Measurements from ENCODE around the gene FUCA1. TPM values are rescaled to one million over a fixed set of nuclear protein-coding genes. Genes with fewer than 3 reads are reported as not detected.

Gene FUCA1
- total RNA-seq, 4 donors from 2014 or later = 31.7 to 49.5 (median 45.7) TPM

DNA sequence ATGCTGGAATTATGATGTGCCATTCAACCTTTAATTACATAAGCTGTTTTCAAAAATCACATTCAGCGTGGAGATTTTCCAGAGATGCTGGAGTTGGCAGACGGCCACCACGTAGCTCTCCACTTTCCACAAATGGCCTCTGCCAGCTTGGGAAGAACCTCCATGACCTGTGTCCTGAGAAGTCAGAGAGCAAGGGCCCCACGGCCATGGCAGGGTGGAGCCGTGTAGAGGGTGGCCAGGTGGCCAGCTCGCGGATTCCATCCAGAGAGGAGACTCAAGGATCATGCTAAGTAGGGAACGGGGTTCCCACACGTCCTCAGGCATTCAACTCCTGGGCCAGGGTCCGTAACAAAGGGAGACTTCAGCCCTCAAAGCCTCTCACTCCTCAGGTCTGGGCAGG is 66.2 kb downstream of the FUCA1 start:
- TF ChIP-seq, protein P1, sequence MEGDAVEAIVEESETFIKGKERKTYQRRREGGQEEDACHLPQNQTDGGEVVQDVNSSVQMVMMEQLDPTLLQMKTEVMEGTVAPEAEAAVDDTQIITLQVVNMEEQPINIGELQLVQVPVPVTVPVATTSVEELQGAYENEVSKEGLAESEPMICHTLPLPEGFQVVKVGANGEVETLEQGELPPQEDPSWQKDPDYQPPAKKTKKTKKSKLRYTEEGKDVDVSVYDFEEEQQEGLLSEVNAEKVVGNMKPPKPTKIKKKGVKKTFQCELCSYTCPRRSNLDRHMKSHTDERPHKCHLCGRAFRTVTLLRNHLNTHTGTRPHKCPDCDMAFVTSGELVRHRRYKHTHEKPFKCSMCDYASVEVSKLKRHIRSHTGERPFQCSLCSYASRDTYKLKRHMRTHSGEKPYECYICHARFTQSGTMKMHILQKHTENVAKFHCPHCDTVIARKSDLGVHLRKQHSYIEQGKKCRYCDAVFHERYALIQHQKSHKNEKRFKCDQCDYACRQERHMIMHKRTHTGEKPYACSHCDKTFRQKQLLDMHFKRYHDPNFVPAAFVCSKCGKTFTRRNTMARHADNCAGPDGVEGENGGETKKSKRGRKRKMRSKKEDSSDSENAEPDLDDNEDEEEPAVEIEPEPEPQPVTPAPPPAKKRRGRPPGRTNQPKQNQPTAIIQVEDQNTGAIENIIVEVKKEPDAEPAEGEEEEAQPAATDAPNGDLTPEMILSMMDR (IDR thresholded peaks at IDR 0.05) = no peak
- ATAC-seq (ENCODE audit: low FRiP score) (no peak), DNase-seq (ENCODE audit: low spot score) (no peak)

DNA sequence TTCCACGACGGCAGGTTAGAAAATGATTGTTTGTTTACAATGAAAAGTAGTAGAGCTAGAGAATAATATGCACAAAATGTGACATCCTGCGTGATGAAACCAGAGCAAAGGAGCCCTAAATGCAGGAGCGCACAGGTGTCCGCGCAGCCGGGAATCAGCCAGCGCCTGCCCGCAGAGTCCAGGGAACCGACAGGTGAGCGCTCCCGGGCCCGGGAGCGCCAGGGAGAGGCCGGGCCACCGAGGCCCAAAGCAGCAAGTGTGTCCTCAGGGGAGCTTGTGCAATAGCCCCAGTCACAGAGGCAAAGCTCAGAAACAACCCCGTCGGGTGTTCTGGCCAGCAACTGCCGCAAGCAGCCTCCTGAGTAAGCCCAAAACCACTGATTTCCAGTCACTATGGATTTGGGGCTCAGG is 66.7 kb downstream of the FUCA1 start:
- no peak for DNase-seq (ENCODE audit: low spot score)
- ATAC-seq (ENCODE audit: low FRiP score) = no peak
- TF ChIP-seq, protein P1 (IDR thresholded peaks at IDR 0.05) = no peak

DNA sequence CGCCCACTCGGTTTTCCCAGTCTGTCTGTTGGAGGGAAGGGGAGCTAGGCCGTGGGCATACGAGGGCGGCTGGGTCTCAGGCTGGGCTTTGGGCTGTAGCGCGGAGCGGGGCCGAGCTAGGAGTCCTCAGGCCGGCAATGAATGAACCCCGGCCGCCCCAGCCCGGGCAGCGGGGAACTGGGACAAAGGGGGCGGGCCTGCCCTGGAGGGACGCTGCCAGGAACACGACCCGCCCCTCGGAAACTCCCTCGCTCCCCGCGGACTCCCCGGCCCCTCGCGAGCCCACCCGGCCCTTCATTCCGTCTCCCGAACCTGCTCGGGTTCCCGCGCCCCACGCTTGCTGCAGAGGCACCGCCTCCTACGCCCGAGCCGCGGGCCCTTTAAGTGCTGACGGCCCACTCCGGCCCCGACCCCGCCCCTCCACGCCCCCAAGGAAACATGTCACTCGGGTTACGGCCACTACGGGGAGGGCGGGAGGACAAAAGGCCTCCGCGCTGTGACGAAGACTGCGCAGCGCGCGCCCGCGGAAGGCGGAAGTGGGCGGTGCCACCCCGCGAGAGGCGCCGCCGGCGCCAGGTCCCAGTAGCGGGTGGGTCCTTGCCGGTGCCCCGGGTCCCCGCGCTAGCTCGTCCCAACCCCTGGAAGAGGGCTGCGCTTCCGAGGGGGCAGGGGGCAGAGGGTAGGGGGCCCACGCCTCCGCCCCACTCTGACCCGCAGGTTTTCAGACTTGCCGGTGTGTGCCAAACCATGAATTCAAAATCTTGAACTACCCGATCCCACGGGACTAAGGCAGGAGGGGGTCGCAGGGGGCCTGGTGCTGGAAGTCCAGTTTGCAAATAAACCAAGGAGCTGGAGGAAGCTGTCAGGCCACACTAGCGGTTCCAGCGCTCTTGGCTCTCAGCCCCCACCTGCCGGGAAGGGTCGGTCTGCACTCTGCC is 67.4 kb downstream of the FUCA1 start, which contains the start of gene GALE:
TSS of gene GALE (minus strand) at position 355 of the 938 bp plus-strand sequence. CDS start 1,747 bp downstream, outside the sequence.
- ATAC-seq (ENCODE audit: low FRiP score) = peak; percentile 84
- DNase-seq (ENCODE audit: low spot score) = peak; percentile 90
- TF ChIP-seq, protein P1 (IDR thresholded peaks at IDR 0.05) = no peak

DNA sequence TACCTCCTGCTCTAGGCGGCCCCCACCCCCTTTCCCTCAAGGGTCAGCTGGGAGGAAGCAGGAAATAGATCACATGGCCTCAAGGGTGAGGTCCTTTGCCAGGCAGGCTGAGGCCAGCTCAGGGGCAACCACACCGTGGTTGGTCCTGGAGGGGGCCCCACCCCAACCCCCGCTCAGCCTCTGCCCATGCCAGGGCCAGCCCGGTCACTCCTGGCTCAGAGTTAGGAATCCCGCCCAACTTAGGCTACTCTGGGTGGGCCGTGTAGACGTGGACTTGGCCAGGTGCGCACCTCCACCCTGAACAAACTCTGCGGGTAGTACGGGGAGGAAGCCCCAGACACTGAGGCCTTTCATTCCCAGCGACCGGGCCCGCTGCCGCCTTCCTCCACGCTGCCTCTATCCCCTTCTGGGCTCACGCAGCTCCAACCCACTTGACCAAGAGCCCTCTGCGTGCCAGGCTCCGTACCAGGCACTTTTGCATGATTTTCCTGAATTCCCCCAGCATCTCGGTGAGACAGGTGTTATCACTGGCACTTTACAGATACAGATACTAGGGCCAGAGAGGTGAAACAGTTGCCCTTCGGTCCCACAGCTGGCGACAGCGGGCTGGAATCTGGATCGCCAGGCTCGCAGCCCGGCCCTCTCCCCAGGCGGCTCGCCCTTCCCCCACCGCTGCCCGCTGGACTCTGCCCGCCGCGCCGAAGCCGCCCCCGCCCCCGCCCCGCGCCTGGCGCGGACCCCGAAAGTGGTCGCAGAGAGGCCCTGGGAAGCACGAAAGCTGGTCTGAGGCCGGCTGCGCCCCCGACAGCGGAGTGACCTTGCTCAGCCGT is 68.3 kb downstream of the FUCA1 start:
- TF ChIP-seq, protein P1 (IDR thresholded peaks at IDR 0.05) = no peak
- ATAC-seq (ENCODE audit: low FRiP score) (peak; percentile 85), DNase-seq (ENCODE audit: low spot score) (peak; percentile 49)

DNA sequence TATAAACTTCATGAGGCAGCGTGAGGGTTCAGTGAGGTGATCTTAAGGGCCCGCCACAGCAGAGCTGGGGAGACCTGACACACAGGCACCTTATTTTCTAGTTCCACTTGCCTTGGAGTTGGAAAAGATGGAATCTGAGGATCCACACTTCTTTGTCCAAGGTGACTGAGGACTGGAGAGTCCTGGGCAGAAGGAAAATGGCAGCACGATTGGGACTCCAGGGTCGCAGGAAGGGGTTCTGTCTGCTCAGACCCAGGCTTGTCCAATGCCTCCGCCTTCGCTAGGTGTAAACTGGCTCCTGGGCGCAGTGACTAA is 68.9 kb downstream of the FUCA1 start:
- ATAC-seq (ENCODE audit: low FRiP score) (no peak), DNase-seq (ENCODE audit: low spot score) (no peak)
- TF ChIP-seq, protein P1 (IDR thresholded peaks at IDR 0.05) = no peak

DNA sequence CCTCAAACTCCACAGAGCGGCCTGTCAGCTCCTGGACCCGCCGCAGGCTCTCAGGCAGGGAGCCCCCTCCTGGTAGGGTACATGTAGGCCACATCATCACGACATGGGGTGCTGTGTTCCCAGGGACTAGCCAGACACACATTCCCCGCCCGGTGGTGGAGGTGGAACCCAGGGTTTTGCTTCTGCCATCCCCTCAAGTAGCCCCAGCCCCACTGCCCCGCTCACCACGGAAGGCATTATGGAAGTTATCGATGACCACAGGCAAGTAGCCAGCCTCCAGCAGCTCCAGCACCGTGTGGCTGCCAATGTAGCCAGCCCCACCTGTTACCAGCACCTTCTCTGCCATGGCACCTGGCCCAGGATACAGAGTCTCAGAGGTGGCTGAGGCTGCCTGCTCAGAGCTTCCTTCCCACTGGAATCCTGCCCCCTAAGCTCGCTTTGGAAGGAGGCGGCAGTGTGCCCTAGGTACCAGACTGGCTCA is 69.4 kb downstream of the FUCA1 start:
- TF ChIP-seq, protein P1 (IDR thresholded peaks at IDR 0.05) = no peak
- no peak for ATAC-seq (ENCODE audit: low FRiP score)

More for the DNA sequence above, 69.4 kb downstream of the FUCA1 start:
- DNase-seq (ENCODE audit: low spot score) = no peak

Measured in omental fat pad (tissue), 4 donors.